GM18508 (cell line): ENCODE measurements around the gene DPH3.

ENCODE experiments used
- ATAC-seq: cut with Tn5 transposase; IDR thresholded peaks from one replicate; pipeline ENCODE4 v1.9.1; 2021; ENCODE audit warnings: moderate number of reproducible peaks; ENCODE audit not compliant: insufficient read depth, unreplicated experiment

DPH3 gene

DNA sequence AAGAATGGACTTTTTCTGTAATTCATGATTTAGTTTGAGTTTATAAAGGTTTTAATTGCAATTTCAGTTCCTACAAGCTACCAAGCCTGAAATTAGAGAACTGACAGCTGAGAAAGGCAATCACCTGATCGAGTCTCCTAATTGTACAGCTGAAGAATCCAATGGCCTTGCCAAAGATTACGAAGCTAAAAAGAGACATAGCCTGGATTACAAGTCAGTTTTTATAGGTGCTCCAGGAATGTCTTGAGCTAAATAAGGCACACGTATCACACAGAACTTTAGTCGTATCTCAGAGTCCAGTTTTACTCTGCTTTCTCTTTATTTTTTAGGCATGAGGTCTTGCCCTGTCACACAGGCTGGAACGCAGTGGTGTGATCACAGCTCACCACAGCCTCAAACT is 6.6 kb downstream of the DPH3 start:
- no peak for ATAC-seq

DNA sequence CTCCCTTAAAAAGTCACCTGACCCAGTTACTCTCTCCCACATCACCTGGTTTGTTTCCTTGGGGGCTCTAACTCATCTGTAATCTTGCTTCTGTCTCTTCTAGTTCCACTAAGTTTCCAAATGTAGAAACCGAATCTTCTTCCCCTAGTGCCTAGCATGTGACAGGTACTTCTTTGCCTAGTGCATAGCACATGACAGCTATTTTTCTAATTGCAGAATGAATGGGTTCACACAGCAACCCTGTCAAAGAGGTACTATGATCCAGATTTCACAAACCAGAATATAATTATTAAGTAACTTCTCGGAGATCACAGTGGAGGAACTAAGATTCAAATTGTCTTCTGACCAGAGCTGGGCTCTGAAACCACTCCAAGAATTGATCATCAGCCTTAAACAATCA is 7.4 kb downstream of the DPH3 start:
- no peak for ATAC-seq

DNA sequence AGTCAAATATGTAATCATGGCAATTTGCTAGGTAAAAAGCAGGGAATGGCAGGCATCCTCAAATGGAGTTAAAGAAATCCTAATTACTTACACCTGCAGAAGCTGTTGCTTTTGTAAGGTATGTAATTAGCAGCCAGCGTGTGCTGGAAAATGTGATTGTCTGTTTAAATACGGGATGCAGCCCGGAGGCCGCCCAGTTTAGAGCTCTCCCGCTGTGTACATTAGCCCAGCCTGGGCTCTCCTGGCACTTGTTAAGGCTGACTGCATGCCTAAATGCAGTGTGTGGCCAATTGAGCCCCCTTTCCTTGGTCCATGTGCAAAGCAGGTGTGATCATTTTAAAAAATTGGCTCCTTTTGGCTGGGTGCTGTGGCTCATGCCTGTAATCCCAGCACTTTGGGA is 9.0 kb downstream of the DPH3 start:
- no peak for ATAC-seq

DNA sequence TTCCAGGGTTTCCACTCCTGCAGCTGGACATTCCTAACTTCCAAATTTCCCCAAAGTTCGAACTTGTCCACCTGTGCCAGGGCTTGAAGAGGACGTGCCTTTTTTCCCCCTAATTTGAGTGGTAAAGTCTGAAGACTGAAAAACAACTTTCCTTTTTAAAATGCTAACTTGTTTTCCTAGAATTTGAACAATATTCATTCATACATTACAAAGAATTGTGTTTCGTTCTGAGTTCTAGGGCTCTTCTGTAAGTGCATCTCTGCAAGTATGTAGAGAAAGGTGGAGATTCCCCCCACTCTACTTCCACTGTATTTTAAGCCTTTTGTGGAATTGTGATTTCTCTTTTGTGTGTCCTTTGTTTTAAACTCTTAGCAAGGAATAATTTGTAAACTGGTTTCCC is 9.4 kb downstream of the DPH3 start:
- ATAC-seq, result no peak

DNA sequence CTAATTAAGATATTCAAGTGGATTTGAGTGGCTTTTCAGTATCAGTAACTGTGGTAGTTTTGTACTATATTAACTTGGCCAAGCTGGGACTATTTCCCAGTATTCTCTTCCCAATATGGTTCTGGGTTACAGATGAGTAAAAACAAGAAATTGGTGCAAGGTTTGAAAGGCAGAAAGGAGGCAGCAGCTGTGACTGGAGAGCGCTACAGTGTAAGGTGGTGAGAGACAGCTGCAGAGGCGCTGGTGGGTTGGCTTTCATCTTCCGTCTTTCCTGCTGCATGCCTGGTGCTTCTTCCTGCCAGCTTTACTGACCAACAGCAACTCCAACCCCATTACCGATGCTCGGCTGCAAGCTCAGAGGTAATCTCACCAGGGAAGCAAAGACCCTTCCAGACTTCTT is 9.8 kb downstream of the DPH3 start:
- no peak for ATAC-seq

DNA sequence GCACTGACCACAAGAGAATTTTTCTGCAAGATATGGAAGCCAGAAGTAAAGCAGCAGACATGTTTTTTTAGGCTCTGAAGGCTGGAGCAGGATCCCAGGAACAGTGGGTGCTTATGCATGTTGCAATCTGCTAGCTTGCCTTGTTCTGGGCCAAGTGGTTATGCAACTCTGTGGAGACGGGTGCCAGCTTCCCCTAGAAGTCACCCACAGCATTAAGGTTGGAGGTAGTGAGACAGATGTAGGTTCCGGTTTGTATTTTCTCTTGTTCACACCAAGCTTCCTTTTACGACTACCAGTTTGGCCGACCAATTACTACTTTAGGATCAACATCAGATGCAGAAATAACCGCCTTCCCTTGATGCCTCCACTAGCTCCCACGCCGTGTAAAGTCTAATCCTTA is 11.1 kb downstream of the DPH3 start:
- ATAC-seq, result no peak

DNA sequence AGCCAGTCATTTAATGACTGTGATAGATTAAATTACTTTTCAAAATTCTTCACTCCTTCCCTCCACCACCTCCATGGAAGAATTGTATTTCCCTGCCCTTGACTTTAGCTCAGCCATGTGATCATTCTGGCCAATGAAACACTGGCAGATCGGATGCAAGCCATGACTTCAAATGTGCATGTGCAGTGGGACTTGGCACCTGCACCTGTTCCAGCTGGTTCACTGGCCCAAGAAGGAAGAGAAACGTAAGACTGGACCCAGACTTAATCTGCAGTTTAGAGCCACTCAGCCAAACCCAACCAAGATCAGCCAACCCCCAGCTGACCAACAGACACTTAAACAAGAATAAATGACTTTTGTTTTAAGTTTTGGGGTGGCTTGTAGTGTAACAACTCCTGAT is 11.8 kb downstream of the DPH3 start:
- no peak for ATAC-seq

DNA sequence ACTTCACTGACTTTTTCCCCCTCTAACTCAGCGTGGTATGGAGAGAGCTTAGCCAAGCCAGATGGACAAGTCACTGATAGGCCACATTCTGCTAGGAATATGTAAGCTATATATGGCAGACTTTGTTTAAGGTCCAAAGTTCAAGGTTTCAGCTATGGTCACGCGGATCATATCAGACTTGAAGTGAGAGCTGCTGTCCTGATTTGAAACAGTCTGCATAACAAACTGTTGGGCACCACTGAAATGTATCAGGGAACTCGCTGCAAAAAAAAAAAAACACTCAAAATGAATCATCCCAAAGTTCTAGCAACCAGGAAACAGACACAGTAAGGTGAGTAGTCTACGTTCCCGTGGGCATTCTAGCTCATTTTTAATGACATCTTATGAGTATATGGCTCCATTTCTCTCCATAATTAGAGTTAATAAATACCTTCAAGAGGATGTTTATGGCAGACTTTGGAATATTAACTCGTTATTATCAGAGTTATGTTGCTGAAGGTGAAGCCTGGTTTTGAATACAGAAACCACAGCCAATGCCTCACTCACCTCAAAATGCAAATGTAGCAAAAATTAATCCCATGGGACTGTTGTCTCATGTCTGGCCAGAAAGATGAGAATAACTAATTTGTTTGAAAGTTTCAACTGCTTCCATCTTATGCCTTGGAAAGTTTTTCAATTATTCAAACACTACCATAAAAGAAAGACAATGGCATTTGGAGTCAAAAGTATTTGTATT is 12.3 kb downstream of the DPH3 start:
- ATAC-seq, result peak; percentile 43

DNA sequence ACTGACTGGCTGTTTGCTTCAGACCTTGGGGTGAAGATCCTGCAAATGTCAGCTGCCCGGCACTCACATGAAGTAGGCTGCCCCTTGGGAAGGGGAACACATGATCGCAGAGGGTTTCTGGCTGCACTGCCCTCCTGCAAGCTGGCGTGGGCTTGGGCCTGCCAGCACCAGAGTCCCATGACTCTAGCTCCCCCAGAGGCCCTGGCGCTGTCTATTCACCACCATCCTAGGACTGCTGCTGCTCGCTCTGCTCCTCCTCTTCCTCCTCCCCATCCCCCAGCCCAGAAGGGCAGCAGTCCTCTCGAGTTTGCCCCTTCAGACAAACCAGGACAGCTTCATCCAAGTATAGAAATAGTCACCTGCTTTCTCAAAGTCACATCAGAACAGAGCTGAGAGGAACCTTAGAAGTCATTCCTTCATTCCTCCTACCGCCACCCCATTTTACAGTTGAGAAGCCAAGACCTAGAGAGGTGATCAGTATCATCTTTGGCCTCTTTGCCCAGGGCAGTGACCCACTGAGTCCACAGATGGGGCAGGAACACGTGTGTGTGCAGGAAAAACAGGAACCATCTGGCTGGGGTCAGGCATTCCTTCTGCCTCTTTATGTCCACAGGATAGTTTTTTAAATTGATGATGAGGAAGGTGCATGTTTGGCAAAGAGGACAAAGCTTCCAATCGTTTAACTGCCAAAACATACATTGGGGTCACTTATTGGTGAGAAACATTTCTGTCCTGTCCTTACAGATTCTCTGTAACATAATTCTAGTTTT is 13.2 kb downstream of the DPH3 start:
- ATAC-seq, result no peak

DNA sequence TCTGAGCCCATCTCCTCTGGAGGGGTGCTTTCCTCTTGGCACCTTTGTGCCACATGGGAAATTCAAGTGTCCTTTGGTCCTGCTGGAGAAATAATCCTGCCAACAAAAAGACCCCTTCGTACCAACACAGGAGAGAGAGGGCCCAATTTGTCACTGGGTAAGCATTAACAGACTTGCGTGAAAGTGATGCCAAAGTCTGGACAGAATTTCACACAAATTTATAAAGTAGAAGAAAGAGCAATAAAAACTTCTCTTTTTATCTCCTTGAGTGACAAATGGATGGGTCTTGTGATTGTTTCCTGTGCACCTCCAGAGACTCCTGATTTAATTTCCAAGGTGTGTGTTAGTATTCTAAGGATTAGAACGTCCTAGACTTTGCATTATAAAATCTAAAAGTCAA is 14.9 kb downstream of the DPH3 start:
- ATAC-seq, result no peak

DNA sequence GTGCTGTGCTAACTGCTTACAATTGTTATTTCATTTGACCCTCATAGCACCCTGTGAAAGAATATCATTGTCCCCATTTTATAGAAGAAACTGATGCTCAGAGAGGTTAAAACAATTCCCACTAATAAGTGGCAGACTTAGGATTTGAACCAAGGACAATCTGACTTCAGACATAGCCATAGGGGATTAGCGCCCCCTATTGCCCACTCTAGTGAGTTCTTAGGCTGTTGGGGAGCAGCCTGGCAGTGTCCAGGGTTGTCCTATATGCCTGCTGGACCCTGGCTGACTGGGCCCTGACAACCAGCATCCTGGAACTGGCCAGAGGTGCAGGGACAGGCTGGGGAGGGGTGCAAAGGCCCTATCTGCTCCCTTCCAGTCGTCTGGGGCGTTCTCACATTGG is 15.4 kb downstream of the DPH3 start:
- no peak for ATAC-seq

DNA sequence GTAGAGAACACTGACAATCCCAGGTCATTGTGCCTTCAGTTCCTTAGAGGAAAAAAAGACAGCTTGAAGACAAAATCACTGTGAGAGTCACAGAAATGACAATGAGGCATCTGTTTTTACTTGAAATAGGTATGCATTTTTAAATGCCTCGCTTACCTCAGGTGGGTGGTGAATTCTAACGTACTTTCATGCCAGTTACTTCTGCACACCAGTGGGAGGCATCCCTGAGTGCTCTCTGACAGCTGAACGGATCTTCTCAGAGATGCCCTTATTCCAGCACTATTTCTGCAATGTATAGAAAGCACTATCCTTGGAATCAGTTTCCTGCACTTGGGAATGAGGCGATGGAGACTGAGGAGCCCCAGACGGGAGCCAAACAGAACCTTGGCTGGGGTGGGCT is 16.2 kb downstream of the DPH3 start:
- no peak for ATAC-seq

DNA sequence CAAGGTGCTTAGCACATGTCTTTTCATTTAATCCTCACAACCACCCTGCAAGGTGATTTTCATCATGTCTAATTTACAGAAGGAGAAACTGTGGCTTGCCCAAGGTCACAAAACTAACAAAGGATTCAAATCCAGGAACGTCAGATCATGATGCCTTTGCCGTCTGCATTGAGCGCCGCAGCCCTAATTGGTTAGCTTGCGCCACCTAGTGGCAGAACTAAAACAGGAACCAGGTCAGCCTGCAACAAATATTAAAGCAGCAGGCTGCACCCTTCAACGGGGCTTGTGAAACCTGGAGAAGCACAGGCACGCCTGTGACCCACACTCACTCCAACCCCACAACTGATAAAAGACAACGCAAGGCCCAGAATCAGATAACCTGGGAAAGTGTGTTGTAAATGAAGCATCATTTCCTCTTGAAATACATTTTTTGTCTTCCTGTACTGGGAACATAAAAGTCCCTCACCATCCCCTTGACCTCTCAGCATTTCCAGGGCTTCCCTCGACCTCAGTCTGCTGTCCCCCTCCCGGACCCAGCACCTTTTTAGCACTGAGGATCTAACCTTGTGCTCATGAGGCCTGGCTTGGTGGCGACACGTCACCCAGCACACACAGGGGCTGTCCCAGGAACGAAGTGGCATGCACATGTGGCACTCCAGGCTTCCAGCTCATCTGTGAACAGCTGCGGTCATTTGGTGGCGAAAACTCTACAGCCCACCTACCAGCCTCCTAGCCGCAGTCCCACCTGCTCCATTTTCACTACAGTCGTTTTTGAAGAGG is 17.3 kb downstream of the DPH3 start:
- peak; percentile 57 for ATAC-seq

DNA sequence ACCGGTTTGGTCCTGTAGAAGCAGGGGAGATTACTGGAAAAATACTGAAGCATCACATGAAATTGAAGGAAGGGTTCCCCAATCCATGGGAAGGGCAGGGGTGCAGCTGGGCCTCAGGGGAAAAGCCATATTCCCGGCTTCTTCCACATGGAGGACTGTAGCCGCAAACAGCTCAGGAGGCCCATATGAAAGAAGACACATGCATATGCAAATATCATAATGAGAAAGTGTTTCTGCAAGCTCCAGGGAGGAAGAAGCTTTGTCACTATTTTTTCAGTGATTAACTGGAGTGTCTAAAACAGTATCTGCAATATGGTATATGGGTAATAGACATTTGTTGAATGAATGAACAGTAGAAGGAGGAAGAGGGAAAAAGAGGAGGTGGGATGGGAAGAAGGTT is 19.1 kb downstream of the DPH3 start:
- ATAC-seq, result no peak

DNA sequence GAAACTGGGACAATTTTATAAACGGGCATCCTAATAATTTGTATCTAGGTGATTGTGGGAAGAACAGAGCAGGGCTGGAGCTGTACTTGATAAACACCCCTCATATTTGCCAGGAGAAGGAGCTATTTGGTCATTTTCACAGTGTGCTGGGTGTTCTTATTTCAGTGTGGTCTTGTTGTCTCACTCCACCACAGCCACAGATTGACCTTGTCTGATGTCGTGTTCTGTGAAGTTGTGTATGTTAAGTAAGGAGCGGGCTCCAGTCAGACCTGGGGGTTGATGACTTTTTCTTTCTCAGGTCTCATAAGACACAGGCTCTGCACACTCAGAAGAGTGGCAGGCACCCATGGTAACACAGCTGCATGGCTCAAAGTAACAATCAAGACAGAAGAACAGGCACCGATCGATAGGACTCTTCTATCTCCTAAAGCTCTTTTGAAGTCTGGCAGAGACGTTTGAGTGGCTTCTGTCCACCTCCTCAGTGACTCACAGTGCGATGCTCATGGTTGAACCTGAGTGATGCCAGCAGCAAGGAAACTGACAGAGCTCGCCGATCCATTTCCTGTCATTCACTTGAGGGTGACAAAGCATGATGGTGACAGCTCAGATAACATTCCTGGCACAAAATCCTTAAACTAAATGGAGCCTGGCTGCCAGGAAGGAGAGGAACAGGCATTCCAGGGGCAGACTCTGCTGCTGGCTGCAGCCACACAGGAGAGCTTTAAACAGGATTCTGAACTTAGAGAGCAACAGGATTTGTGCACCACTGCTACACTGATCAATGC is 20.8 kb downstream of the DPH3 start:
- ATAC-seq, result no peak

DNA sequence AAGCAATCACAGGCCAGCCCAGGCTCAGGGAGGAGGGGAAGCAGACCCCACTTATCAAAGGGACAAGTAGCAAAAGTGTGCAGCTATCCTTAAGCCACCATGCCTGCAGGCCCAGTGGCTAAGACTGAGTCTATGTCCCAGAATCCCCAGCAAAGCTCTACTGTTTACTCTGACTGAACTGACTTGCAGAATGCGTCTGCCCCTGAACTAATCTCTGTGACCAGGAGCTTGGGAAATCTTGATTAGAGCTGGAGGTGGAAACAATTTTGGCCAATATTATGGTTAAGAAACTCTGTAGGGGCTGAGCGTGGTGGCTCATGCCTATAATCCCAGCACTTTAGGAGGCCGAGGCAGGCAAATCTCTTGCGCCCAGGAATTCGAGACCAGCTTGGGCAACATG is 22.6 kb downstream of the DPH3 start:
- ATAC-seq, result no peak

DNA sequence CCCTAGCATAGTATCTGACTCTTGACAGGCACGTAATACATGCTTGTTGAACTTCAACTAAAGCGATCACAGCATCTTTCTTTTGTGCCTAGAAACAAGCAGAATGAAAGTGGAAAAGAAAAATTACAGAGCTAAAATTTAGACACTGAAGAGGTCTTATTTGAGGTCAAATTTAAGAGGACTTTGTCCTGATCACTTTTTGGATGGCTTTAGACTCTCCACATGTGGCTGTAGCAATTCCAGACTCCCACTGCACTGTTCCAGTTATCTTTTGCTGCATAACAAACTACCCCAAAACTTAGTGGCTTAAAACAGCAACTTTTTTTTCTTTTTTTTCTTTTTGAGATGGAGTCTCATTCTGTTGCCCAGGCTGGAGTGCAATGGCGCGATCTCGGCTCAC is 23.5 kb downstream of the DPH3 start:
- no peak for ATAC-seq

DNA sequence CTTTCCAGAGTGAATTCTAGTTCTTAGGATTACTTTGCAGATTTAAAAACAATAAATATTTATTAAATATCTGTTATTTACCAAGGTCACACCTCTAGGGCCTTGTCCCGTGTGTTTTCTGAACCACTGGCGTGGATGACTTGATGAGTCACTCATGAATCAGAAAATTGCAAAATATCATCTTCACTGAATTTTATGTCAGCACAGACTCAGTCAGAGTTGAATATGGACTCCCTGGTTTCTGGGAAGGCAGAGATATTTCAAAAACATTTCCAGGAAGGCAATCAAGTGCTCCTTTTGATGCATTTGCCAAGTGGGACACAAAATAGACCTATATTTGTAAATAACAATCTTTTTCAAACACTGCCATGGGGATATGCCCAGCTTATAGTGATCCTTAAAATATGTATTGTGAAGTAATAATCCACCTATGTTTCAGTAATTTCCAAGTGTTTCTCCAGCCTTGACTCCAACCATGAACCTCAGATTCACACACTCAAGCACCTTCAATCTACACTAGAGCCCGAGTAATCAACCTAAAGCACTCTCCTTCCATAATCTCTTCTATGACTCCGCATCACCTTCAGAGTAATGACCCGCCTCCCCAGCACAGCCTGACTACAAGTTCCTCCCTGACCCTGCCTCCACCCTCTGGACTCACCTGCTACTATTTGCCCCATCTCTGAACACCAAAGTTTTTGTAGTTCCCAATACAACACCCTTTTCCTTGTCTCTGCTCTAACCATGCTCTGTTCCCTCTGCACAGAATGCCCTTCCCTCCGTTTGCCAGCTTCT is 24.3 kb downstream of the DPH3 start:
- ATAC-seq, result no peak

DNA sequence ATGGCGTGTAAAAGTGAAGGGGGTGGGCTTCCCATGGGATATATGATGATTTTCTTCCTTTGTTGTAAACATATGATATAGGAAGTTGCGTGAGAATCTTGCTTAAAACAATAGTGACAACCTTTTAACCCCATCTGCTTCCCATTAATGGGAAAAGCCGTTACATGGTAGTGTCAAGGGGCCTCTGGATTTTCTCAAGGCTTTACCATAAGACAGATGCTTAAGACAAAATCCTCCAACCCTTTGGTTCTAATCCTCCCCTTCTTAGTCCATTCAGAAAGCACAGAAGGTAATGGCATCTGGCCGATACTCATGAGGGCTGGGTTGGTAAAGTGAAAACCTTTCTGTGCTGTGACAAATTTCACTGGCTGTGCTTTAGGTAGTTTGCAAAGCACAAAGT is 25.0 kb downstream of the DPH3 start:
- ATAC-seq, result no peak
